Measurements from ENCODE around the gene GTF2A1. TPM values are rescaled to one million over a fixed set of nuclear protein-coding genes. Genes with fewer than 3 reads are reported as not detected.

GTF2A1 gene
- total and polyA plus RNA-seq, 7 donors = 8.1 to 45.1 (median 25.5) TPM

DNA sequence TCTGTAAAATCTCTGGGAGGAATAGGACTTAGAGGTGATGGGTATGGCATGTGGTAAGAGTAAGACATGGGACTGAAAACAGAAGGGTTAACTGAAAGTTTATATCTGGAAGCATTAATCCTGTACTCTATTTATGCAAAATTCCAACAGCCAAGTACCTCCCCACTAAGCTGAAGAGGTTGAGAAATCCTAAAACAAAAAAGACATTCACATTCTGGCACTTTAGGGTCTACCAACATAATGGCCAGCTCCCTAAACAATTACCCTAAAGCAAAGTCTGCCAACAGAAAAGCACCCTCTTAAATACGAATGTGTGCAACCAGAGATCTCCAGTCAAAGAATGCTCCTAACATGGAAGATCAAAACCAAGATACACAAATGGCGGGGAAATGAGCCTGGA is 87.4 kb downstream of the GTF2A1 start:
- Histone ChIP-seq H3K4me3 (no peak overlapping the region), H3K4me1 (no peaks in the 10 kb centered on the region), H3K9me3 (no peaks in the 10 kb centered on the region), H3K36me3 (ENCODE audit: insufficient read depth in 1 of 2, low read depth in 1 of 2) (no peaks in the 10 kb centered on the region), H3K27me3 (ENCODE audit: insufficient read depth in 3 of 3, low read length in 2 of 3) (no peaks in the 10 kb centered on the region), H3K27ac (no peak overlapping the region)
- 81 to 88% (median 83%) methylated on average over 2 of the region's 2 CpGs for WGBS, 3 donors
- intact Hi-C loops (cut with DNase I) = no loop called here
- DNase-seq = no peak
- TF ChIP-seq, protein P1, sequence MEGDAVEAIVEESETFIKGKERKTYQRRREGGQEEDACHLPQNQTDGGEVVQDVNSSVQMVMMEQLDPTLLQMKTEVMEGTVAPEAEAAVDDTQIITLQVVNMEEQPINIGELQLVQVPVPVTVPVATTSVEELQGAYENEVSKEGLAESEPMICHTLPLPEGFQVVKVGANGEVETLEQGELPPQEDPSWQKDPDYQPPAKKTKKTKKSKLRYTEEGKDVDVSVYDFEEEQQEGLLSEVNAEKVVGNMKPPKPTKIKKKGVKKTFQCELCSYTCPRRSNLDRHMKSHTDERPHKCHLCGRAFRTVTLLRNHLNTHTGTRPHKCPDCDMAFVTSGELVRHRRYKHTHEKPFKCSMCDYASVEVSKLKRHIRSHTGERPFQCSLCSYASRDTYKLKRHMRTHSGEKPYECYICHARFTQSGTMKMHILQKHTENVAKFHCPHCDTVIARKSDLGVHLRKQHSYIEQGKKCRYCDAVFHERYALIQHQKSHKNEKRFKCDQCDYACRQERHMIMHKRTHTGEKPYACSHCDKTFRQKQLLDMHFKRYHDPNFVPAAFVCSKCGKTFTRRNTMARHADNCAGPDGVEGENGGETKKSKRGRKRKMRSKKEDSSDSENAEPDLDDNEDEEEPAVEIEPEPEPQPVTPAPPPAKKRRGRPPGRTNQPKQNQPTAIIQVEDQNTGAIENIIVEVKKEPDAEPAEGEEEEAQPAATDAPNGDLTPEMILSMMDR (IDR thresholded peaks at IDR 0.05) = no peak
- no peak for ATAC-seq

DNA sequence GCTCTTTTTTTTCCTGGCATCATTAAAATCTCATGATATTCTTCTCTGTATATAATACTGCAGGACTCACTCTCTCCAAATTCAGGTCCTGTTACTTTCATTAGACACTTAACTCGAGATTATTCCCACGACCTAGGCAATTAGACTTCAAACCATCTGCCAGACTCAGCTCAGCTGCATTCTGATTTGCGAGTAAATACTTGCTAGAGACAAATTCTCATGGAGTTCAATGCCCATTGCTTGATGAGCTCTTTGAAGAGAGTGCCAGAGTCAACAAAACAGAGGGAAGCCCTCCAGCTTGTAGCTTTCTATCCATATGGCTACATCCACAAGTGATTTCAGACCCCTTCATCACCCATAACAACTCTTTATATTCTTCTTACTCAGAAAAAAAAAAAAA is 88.3 kb downstream of the GTF2A1 start:
- intact Hi-C loops (cut with DNase I) = no loop called here
- WGBS, 3 donors = 23 to 31% (median 31%) methylated on average over 3 of the region's 3 CpGs
- Histone ChIP-seq H3K27me3 (ENCODE audit: insufficient read depth in 3 of 3, low read length in 2 of 3) (no peaks in the 10 kb centered on the region), H3K36me3 (ENCODE audit: insufficient read depth in 1 of 2, low read depth in 1 of 2) (no peaks in the 10 kb centered on the region), H3K4me1 (no peaks in the 10 kb centered on the region), H3K9me3 (no peaks in the 10 kb centered on the region), H3K27ac (no peak overlapping the region), H3K4me3 (no peak overlapping the region)
- DNase-seq = no peak
- TF ChIP-seq, protein P1 (IDR thresholded peaks at IDR 0.05) = no peak
- no peak for ATAC-seq

DNA sequence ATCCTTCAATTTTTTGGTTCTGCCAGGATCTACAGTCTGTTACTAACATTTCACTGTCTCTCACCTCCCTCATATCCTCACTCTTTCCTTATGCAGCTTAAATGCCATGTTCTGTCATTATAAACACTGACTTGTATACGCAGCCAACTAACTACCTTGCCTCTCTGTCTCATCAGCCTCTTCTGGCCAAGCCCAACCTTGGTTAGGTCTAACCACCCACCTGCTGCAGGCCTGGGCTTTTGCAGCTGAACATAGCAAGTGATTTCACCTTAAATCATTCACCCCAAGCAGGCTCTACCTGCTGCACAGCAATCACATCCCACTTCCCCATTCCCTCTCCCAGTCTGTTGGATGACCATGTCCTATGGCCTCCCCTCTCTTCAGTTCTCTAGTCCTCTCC is 91.5 kb downstream of the GTF2A1 start:
- no peak overlapping the region for H3K4me3 ChIP-seq
- intact Hi-C loops (cut with DNase I) = no loop called here
- ATAC-seq (no peak), DNase-seq (no peak)
- H3K9me3 ChIP-seq = no peaks in the 10 kb centered on the region
- no peak overlapping the region for H3K27ac ChIP-seq
- WGBS, 3 donors = 92 to 98% (median 94%) methylated on average over 1 of the region's 1 CpG
- no peaks in the 10 kb centered on the region for H3K4me1 ChIP-seq
- TF ChIP-seq, protein P1 (IDR thresholded peaks at IDR 0.05) = no peak
- H3K27me3 ChIP-seq (ENCODE audit: insufficient read depth in 3 of 3, low read length in 2 of 3) = no peaks in the 10 kb centered on the region
- no peaks in the 10 kb centered on the region for H3K36me3 ChIP-seq (ENCODE audit: insufficient read depth in 1 of 2, low read depth in 1 of 2)

DNA sequence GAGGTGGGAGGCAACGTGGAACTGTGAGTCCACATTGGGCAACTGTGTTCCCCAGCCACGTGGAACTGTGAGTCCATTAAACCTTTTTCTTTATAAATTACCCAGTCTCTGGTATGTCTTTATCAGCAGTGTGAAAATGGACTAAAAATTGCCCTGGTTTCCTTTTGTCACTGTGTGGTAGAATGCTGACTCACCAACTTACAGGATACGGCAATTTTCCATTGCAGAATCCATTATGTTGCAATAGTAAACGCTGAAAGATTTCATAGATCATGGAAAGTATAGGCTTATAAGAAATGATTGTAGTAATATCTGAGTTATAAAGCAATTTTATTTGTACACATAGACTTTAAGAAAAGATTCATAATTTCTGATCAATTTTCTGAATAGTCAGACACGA is 93.0 kb downstream of the GTF2A1 start:
- ATAC-seq (no peak), DNase-seq (no peak)
- H3K4me3 ChIP-seq = no peak overlapping the region
- H3K9me3 ChIP-seq = no peaks in the 10 kb centered on the region
- no peak overlapping the region for H3K27ac ChIP-seq
- WGBS, 3 donors = 68 to 81% (median 68%) methylated on average over 5 of the region's 5 CpGs
- intact Hi-C loops (cut with DNase I) = no loop called here
- H3K27me3 ChIP-seq (ENCODE audit: insufficient read depth in 3 of 3, low read length in 2 of 3) = no peaks in the 10 kb centered on the region
- no peaks in the 10 kb centered on the region for H3K36me3 ChIP-seq (ENCODE audit: insufficient read depth in 1 of 2, low read depth in 1 of 2)
- H3K4me1 ChIP-seq = no peaks in the 10 kb centered on the region
- TF ChIP-seq, protein P1 (IDR thresholded peaks at IDR 0.05) = no peak

DNA sequence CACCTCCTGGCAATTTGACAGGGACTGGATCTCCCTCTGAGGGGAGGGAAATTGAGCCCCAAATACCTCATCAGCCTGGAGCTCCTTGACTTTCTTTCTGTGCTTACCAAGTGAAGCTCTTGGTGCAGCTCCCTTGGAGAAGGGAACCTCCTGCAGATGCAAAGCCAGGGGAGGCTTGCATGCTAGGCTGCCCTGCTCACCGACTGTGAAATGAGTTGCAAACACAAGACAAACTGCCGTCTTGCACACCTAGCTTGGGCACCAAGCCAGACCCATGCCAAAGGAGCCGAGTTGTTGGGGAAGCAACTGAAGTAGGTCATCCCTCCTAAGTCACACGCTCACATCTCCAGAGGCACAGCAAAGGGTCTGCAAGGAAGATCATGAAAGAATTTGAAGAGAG is 95.2 kb downstream of the GTF2A1 start:
- intact Hi-C loops (cut with DNase I) = no loop called here
- no peaks in the 10 kb centered on the region for H3K27me3 ChIP-seq (ENCODE audit: insufficient read depth in 3 of 3, low read length in 2 of 3)
- DNase-seq = no peak
- WGBS, 3 donors = 86 to 88% (median 86%) methylated on average over 4 of the region's 4 CpGs
- no peak for ATAC-seq
- H3K36me3 ChIP-seq (ENCODE audit: insufficient read depth in 1 of 2, low read depth in 1 of 2) = no peaks in the 10 kb centered on the region
- no peaks in the 10 kb centered on the region for H3K9me3 ChIP-seq
- H3K4me1 ChIP-seq = no peaks in the 10 kb centered on the region
- H3K27ac ChIP-seq = no peak overlapping the region
- no peak overlapping the region for H3K4me3 ChIP-seq
- TF ChIP-seq, protein P1 (IDR thresholded peaks at IDR 0.05) = no peak
